Osteocyte (in vitro differentiated cells): Measurements from ENCODE around the gene PPL. TPM values are rescaled to one million over a fixed set of nuclear protein-coding genes. Genes with fewer than 3 reads are reported as not detected.
A peak's percentile ranks its signal among the peaks of the same experiment; 100 is the strongest.

Experiments
- DNase-seq: peaks from one replicate; pipeline ENCODE4 v3.0.0; 2021; ENCODE audit warnings: mixed read lengths; ENCODE audit not compliant: unreplicated experiment; ENCODE audit errors: extremely low spot score
- H3K27ac Mint-ChIP-seq: one replicate; pipeline ENCODE4 v1.8.0; 2021; ENCODE audit warnings: mild to moderate bottlenecking, mixed read lengths; ENCODE audit not compliant: unreplicated experiment
- H3K27me3 Mint-ChIP-seq: one replicate; pipeline ENCODE4 v1.8.0; 2021; ENCODE audit warnings: mixed read lengths; ENCODE audit not compliant: unreplicated experiment
- H3K36me3 Mint-ChIP-seq: one replicate; pipeline ENCODE4 v1.8.0; 2021; ENCODE audit warnings: mixed read lengths; ENCODE audit not compliant: unreplicated experiment
- H3K4me1 Mint-ChIP-seq: one replicate; pipeline ENCODE4 v1.8.0; 2021; ENCODE audit warnings: mixed read lengths; ENCODE audit not compliant: unreplicated experiment
- H3K4me3 Mint-ChIP-seq: one replicate; pipeline ENCODE4 v1.8.0; 2021; ENCODE audit warnings: mild to moderate bottlenecking, moderate library complexity, mixed read lengths; ENCODE audit not compliant: unreplicated experiment
- H3K9me3 Mint-ChIP-seq: one replicate; pipeline ENCODE4 v1.8.0; 2021; ENCODE audit warnings: mixed read lengths; ENCODE audit not compliant: unreplicated experiment
- total RNA-seq: library from RNA; stranded (reverse); gene quantifications from 2 replicates; pipeline ENCODE4 v1.2.1, GENCODE V29; 2021
- TF ChIP-seq, protein P1 (sequence below): fragments of 200-600 bp; sonication (generic); IDR thresholded peaks from 2 replicates; pipeline ENCODE4 v1.5.0; 2021; ENCODE audit warnings: antibody characterized with exemption, mild to moderate bottlenecking, moderate library complexity

PPL gene
- total RNA-seq, 1 donor from 2014 or later, result 10.3 TPM

DNA sequence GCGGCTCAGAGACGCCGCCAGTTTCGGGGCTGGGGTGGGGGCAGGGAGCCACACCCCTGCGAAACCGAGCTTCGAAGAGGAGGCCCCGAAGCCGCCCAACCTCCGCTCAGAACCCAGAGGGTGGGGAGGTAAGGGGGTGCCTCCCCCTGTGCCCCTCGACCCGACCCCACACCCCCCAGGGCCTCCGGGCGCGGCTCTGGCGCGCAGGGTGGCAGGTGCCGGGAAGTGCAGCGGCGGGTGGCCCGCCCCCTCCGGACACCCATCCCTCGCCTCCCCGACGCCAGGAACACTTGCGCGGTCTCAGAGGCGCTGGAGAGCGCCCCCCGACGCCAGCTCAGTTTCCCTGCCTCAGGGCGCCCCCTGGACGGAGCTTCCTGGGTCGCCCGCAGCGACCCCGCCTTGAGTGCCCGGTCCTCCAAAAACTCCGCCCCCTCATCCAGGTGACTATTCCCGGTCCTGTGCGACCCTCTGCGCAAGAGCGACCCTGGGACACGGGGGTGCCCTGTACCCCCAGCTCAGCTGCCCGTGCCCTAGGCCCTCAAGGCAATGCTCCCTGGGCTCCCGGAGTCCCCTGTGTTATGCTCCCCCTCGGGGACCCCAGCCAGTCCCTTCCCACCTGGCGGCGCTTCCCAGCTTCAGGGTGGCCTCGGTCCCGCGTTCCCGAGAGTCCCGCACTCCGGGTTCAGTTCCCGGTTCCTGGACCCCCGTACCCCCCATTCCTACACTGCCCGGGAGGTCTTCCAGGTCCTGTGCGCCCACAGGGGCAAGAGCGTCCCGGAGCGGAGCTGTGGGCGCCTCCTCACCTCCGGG is 562 bp downstream of the PPL start:
- Mint-ChIP-seq H3K9me3 (no peaks in the 10 kb centered on the region), H3K4me3 (peak overlapping the region; percentile 77), H3K4me1 (peaks cover 15% of the 10 kb centered on the region), H3K27ac (no peak overlapping the region), H3K36me3 (no peaks in the 10 kb centered on the region), H3K27me3 (peaks cover 2% of the 10 kb centered on the region)
- TF ChIP-seq, protein P1, sequence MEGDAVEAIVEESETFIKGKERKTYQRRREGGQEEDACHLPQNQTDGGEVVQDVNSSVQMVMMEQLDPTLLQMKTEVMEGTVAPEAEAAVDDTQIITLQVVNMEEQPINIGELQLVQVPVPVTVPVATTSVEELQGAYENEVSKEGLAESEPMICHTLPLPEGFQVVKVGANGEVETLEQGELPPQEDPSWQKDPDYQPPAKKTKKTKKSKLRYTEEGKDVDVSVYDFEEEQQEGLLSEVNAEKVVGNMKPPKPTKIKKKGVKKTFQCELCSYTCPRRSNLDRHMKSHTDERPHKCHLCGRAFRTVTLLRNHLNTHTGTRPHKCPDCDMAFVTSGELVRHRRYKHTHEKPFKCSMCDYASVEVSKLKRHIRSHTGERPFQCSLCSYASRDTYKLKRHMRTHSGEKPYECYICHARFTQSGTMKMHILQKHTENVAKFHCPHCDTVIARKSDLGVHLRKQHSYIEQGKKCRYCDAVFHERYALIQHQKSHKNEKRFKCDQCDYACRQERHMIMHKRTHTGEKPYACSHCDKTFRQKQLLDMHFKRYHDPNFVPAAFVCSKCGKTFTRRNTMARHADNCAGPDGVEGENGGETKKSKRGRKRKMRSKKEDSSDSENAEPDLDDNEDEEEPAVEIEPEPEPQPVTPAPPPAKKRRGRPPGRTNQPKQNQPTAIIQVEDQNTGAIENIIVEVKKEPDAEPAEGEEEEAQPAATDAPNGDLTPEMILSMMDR, result no peak
- no peak for DNase-seq

DNA sequence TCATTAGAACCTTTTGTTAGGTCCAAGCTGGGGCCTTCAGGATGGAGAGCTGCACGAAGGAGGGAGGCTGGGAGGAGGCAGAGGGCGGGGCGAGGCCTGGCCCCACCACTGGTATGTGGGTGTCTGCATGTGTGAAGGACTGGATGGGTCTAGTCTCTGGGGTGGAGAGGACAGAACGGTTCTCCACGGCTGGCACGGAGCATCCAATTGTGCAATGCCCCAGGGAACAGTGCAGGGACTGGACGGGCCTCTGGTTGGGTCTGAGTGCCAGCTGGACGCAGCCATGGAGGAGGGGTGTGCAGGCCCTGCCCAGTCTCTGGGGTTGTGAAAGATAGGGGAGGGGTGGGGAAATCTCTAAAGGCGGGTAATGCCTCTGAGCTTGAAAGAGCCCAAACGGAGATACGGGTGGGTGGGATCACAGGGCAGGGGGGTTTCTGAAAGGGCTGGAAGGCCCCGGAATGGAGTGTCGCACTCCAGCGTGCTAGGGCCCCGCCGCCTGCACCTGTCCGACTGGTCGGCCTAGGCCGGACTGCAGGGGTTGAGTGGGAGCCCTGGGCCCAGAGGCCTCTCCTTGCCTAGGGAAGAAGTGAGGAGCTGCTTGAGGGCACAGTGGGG is 1.6 kb downstream of the PPL start:
- TF ChIP-seq, protein P1, result no peak
- DNase-seq, result no peak
- Mint-ChIP-seq H3K4me3 (peak overlapping the region; percentile 57), H3K27ac (no peak overlapping the region), H3K9me3 (no peaks in the 10 kb centered on the region), H3K36me3 (no peaks in the 10 kb centered on the region), H3K4me1 (peaks cover 11% of the 10 kb centered on the region), H3K27me3 (peaks cover 6% of the 10 kb centered on the region)

DNA sequence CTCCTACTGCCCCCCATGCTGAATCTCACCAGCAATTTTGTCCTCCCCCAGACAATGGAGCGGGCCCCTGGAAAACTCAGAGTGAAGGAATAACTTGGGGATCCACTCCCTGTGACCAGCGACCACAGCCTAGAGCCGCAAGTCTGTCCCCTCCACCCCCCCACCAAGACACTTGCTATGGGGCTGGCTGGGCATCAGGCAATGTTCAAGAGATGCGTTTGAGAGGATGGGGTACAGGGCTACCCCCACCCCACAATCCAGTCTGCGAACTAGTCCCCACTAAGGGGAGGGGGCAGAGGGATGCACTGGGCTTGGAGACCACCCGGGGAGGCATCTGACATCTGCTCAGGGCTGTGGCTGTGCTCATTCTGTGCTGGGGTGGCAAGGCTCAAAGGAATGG is 2.4 kb downstream of the PPL start:
- Mint-ChIP-seq H3K36me3 (no peaks in the 10 kb centered on the region), H3K27ac (no peak overlapping the region), H3K4me1 (peaks cover 11% of the 10 kb centered on the region), H3K9me3 (no peaks in the 10 kb centered on the region), H3K27me3 (peaks cover 11% of the 10 kb centered on the region), H3K4me3 (no peak overlapping the region)
- DNase-seq, result no peak
- TF ChIP-seq, protein P1, result no peak

DNA sequence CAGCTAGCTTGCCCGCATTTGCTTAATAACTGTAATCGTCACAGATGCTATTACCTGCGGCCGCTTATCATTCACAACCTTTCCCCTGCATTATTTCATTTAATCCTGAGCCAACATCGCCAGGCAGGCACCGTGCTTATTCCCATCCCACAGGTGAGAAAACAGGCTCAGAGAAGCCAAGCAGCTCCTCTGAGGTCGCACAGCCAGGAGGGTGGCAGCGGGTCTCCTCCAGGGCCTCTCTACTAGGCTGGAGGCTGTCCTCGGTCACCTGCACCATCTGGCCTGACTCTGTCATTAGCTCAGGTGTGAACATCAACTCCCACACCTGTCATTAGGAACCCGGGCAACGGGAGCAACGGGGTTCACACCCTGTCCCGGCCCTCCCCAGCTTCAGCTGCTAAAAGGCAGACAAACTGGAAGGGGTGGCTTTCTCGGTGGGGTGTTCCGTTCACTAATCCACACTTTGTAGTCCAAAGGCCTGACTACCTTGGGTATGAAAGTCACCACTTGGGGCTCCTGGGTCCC is 3.0 kb downstream of the PPL start:
- H3K27ac Mint-ChIP-seq, result no peak overlapping the region
- H3K4me1 Mint-ChIP-seq, result peaks cover 14% of the 10 kb centered on the region
- TF ChIP-seq, protein P1, result no peak
- peaks cover 11% of the 10 kb centered on the region for H3K27me3 Mint-ChIP-seq
- DNase-seq, result no peak
- no peaks in the 10 kb centered on the region for H3K36me3 Mint-ChIP-seq
- no peak overlapping the region for H3K4me3 Mint-ChIP-seq
- no peaks in the 10 kb centered on the region for H3K9me3 Mint-ChIP-seq

DNA sequence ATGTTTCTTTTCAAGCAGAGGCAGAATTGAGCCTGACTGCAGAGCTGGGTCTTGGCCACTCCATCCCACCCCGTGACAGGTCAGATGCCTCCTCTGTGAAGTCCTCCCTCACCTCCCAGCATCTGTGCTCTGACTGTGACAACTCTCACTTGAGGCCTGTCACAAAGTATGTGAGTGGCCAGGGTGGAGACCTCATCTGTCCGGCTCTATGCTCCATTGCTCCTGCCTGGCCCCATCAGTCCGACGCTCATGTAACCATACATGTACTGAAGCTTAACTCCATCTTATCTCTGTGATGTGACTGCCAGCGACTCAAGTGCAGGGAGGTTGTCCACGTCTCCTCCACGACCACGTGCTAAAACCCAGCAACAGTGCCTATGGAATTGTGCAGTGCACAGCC is 3.5 kb downstream of the PPL start:
- H3K27me3 Mint-ChIP-seq, result peaks cover 11% of the 10 kb centered on the region
- no peaks in the 10 kb centered on the region for H3K9me3 Mint-ChIP-seq
- TF ChIP-seq, protein P1, result no peak
- peaks cover 14% of the 10 kb centered on the region for H3K4me1 Mint-ChIP-seq
- no peak overlapping the region for H3K4me3 Mint-ChIP-seq
- no peaks in the 10 kb centered on the region for H3K36me3 Mint-ChIP-seq
- H3K27ac Mint-ChIP-seq, result no peak overlapping the region
- DNase-seq, result no peak
